GM10266 (cell line): ENCODE data around the gene INSRR.
A peak's percentile ranks its signal among the peaks of the same experiment; 100 is the strongest.

ENCODE experiments used
- DNase-seq: peaks from one replicate; pipeline ENCODE4 v3.0.0; 2012; ENCODE audit errors: extremely low spot score
- TF ChIP-seq, protein P1 (sequence below): IDR thresholded peaks from 2 replicates; pipeline ENCODE4 v1.5.1; 2012; ENCODE audit warnings: mild to moderate bottlenecking, low read depth; ENCODE audit not compliant: control insufficient read depth, insufficient read depth; ENCODE audit errors: missing control alignments

INSRR gene

DNA sequence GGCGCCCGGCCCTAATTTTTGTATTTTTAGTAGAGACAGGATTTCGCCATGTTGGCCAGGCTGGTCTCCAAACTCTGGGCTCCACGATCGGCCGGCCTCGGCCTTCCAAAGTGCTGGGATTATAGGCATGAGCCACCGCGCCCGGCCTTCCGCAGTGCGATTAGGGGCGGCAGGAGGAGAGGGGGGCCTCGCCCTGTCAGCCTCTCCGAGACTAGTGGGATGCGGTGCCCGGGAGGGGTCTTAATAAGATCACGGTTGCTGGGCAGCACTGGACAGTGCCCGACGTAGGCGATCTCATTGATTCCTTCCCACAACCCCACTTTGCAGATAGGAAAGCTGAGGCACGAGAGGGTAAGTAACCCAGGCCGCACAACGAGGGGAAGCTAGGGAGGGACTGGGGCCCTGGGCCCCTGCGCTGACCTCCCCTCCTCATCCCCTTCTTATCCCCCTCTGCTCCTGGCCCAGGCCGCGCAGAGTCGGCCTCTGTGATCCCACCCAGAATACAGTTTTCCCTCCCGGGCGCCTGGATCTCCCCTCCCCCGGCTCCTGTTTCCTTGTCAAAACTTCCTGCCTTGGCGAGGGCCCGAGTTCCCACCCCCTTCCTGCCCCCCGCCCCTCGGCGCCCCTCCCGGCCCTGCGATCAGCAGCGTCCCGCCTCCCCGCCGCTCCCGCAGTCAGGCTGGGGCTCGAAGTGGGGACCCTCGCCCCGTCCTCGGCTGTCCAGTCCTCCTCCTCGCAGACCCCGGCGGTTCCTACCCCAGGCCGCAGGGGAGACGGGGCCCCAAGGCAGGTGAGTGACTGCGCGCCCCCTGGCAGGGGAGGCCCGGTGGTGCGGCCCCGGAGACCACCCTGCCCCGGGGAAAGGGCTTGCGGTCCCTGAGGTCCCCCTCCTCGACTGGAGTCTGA, 34.4 kb upstream of the INSRR start, which contains the start of gene PEAR1:
Gene PEAR1 (plus strand): TSS at position 671 of the 906 bp plus-strand sequence. CDS start 10,209 bp downstream, outside the sequence.
- no peak for DNase-seq
- TF ChIP-seq, protein P1, sequence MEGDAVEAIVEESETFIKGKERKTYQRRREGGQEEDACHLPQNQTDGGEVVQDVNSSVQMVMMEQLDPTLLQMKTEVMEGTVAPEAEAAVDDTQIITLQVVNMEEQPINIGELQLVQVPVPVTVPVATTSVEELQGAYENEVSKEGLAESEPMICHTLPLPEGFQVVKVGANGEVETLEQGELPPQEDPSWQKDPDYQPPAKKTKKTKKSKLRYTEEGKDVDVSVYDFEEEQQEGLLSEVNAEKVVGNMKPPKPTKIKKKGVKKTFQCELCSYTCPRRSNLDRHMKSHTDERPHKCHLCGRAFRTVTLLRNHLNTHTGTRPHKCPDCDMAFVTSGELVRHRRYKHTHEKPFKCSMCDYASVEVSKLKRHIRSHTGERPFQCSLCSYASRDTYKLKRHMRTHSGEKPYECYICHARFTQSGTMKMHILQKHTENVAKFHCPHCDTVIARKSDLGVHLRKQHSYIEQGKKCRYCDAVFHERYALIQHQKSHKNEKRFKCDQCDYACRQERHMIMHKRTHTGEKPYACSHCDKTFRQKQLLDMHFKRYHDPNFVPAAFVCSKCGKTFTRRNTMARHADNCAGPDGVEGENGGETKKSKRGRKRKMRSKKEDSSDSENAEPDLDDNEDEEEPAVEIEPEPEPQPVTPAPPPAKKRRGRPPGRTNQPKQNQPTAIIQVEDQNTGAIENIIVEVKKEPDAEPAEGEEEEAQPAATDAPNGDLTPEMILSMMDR, result no peak

DNA sequence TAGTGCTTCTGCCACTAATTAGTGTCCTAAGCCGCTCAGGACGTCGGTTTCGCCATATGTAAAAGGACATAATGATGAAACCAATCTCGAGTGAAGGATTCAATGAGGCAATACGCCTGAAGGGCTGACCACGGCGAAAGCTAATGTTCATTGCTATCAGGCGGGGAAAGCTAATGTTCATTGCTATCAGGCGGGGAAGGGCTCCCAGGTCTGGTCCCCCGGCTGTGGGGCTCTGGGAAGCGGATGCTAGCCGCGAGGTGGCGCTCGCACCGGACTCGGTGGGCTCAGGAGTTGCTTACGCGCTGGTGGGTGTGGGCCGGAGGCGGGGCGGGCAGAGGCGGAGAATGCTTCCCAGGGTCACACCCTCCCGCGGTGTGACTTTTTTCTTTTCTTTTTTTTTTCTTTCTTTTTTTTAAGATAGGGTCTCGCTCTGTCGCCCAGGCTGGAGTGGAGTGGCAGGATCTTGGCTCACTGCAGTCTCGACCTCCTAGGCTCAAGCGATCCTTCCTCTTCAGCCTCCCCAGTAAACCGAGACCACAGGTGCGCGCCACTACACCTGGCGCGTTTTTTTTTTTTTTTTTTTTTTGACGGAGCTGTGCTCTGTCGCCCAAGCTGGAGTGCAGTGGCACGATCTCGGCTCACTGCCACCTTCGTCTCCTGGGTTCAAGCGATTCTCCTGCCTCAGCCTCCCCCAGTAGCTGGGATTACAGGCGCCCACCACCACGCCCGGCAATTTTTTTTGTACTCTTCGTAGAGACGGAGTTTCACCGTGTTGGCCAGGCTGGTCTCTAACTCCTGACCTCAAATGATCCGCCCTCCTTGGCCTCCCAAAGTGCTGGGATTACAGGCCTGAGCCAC, 33.5 kb upstream of the INSRR start:
- TF ChIP-seq, protein P1, result peak; percentile 87
- peak; percentile 87 for DNase-seq

DNA sequence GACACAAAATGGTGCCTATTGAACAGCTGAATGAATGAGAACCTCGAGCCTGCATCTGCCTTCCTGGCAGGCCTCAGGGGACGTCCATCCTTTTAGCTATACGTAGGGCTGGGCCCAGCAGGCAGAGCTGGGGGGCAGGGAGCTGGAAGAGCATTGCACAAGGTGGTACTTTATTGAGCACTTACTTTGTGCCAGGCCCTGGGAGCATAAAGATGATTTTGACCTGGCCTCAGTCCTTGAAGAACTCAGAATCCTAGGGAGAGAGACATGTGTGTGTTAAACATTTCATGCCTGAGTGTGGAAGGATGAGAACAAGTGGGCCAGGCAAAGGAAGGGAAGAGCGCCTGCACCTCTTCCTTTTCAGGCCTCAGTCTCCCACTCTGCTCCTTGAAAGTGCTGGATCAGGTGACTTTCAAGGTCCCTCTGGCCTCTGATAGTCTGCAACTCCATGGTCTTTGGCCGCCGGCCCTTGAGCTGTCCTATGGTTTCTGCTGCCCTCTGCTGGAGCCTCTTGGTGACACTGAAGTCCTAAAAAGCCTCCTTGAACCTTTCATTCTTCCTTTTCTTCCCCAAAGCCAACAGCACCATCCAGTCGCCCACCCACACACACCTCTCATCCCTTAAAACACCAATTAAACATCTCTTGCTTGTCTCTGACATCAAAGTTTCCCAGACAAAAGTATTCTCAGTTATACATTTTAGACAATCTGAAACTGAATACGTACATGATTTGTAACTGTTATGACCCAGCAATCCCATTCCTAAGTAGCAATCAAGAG, 31.1 kb upstream of the INSRR start:
- DNase-seq, result peak; percentile 84
- TF ChIP-seq, protein P1, result peak; percentile 87

DNA sequence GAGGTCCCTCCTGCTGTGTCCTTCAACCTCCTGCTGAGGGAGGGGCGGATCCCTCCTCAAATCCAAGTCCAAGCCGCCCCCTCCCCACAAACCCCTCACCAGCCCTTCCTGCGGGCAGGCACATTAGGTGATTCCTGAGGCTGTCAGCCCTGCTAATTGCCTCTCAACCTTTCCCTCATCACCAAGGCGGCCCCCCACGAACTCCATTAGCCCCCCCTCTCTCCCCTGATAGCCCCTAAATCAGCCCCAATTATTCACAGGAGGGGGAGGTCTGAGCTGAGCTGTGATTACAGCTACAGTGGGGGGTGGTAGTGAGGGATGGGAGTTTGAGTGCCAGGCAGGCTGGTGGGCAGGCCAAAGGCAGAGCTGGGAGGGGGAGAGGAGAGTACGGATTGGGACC, 28.8 kb upstream of the INSRR start:
- TF ChIP-seq, protein P1, result no peak

DNA sequence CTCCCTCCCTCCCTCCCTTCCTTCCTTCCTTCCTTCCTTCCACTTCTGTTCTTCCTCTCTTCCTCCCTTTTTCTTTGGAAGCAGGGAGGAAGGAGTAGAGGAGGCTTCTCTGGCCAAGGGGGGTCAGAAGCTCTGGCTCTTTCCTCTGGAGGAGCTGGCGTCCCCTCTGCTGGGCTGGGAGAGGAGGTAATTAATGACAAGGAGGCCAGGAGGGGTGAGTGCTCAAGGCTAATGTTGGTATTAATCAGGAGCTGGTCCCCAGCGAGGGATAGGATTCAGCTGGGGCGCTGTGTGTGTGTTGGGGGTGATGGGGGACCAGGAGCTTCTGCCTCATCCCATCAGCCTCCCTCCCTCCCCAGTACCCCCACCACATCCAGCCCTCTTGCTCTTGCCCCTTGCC, 28.4 kb upstream of the INSRR start:
- TF ChIP-seq, protein P1, result no peak
- no peak for DNase-seq

More for the DNA sequence above, 28.8 kb upstream of the INSRR start:
- DNase-seq, result no peak

DNA sequence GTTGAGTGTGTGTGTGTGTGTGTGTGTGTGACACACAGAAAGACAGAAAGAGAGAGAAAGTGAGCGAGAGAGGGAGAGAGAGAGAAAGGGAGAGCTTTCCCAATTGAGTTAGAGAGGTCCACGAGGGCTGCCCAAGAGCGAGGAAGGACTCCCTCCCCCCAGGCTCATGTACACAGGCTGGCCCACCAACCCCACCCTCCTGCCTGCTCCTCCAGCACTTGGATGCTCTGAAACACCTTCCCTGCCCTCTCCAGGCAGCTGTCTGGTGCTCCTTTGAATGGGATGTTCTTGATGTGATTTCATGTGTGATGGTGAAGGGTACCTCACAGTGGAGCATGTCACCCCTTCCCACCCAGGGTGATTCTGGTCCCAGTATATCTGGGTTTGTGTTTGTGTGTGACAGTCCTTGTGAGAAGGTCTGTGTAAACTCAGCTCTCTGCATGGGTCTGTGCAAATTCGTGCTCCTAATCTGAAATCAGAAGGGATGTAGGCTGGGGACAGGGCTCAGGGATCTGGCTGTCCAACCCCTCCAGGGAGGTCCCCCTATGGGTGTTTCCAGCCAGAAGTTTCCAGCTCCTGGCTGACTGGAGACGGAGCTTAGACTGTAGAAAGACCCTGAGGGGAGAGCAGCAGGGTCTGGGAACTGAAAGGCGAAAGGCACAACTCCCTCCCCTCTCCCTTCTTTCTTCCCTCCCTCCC, 27.8 kb upstream of the INSRR start:
- DNase-seq, result no peak
- TF ChIP-seq, protein P1, result no peak
